Testis (tissue), 2 donors: ENCODE results near the gene POLH.

ENCODE experiments used
- CTCF ChIP-seq, 3 experiments: fragments of 450-650 bp in 2 of 3; fragments of 200-600 bp in 1 of 3; sonication (generic) in 1 of 3; IDR thresholded peaks; one replicate each; pipeline ENCODE4 v1.5.1; 2016 to 2019; ENCODE audit warnings: antibody characterized with exemption in 3 of 3, mild to moderate bottlenecking in 2 of 3, moderate library complexity in 1 of 3
- POLR2A ChIP-seq: fragments of 450-650 bp; IDR thresholded peaks from one replicate; pipeline ENCODE4 v1.6.1; 2017; ENCODE audit warnings: antibody characterized with exemption, mild to moderate bottlenecking, moderate library complexity

- TF ChIP-seq CTCF (IDR thresholded peaks at IDR 0.05) (no peak), POLR2A (no peak)
Observed at GRCh38 chr6:43578748-43579147, 2.8 kb downstream of the POLH start.
